Astrocyte (in vitro differentiated cells and primary cell): ENCODE results near the gene GARIN5B. TPM values are rescaled to one million over a fixed set of nuclear protein-coding genes. Genes with fewer than 3 reads are reported as not detected.

ENCODE experiments used
- DNase-seq: peaks from one replicate; pipeline ENCODE4 v3.0.0-alpha.2; 2010; ENCODE audit warnings: low read depth
- FAIRE-seq: peaks from 2 replicates; lab custom pipeline; 2011; peaks lifted over from hg19 to GRCh38; lab: Jason Lieb, UNC
- H2AFZ ChIP-seq: 2 replicates; pipeline ENCODE4 v1.6.0; 2012; ENCODE audit warnings: low read depth, low read length, inconsistent platforms
- H3K27ac ChIP-seq: 2 replicates; pipeline ENCODE4 v1.5.1; 2011; ENCODE audit warnings: low read depth, low read length, inconsistent platforms
- H3K27me3 ChIP-seq: 2 replicates; pipeline ENCODE4 v1.6.0; 2011; ENCODE audit warnings: low read length, inconsistent platforms; ENCODE audit not compliant: insufficient read depth
- H3K36me3 ChIP-seq: 2 replicates; pipeline ENCODE4 v1.5.1; 2011; ENCODE audit warnings: low read length, inconsistent platforms; ENCODE audit not compliant: insufficient read depth
- H3K4me1 ChIP-seq: 2 replicates; pipeline ENCODE4 v1.5.1; 2011; ENCODE audit warnings: low read length, inconsistent platforms; ENCODE audit not compliant: insufficient read depth
- H3K4me2 ChIP-seq: 2 replicates; pipeline ENCODE4 v1.6.0; 2012; ENCODE audit warnings: low read length, inconsistent platforms
- H3K4me3 ChIP-seq: 2 replicates; pipeline ENCODE4 v1.5.1; 2011; ENCODE audit warnings: low read depth, mild to moderate bottlenecking, low read length, inconsistent platforms; ENCODE audit not compliant: insufficient read depth
- H3K79me2 ChIP-seq: 2 replicates; pipeline ENCODE4 v1.6.0; 2012; ENCODE audit warnings: mild to moderate bottlenecking, low read length, inconsistent platforms; ENCODE audit not compliant: insufficient read depth
- H3K9ac ChIP-seq: 2 replicates; pipeline ENCODE4 v1.6.0; 2012; ENCODE audit warnings: mild to moderate bottlenecking, low read length, inconsistent platforms
- H3K9me3 ChIP-seq: 2 replicates; pipeline ENCODE4 v1.5.1; 2012; ENCODE audit warnings: low read depth, mild to moderate bottlenecking, low read length, inconsistent platforms; ENCODE audit not compliant: insufficient read depth
- H4K20me1 ChIP-seq: 2 replicates; pipeline ENCODE4 v1.6.0; 2012; ENCODE audit warnings: low read length, inconsistent platforms; ENCODE audit not compliant: insufficient read depth
- H3K27ac Mint-ChIP-seq: one replicate; pipeline ENCODE4 v1.8.0; 2021; ENCODE audit warnings: mild to moderate bottlenecking, mixed read lengths; ENCODE audit not compliant: unreplicated experiment
- H3K27me3 Mint-ChIP-seq: one replicate; pipeline ENCODE4 v1.8.0; 2021; ENCODE audit warnings: low read depth, mixed read lengths; ENCODE audit not compliant: unreplicated experiment
- H3K36me3 Mint-ChIP-seq: one replicate; pipeline ENCODE4 v1.8.0; 2021; ENCODE audit warnings: low read depth, mixed read lengths; ENCODE audit not compliant: unreplicated experiment
- H3K4me1 Mint-ChIP-seq: one replicate; pipeline ENCODE4 v1.8.0; 2021; ENCODE audit warnings: low read depth, mixed read lengths; ENCODE audit not compliant: unreplicated experiment
- H3K4me3 Mint-ChIP-seq: one replicate; pipeline ENCODE4 v1.8.0; 2021; ENCODE audit warnings: mild to moderate bottlenecking, moderate library complexity, mixed read lengths; ENCODE audit not compliant: unreplicated experiment
- H3K9me3 Mint-ChIP-seq: one replicate; pipeline ENCODE4 v1.8.0; 2021; ENCODE audit warnings: mild to moderate bottlenecking, mixed read lengths; ENCODE audit not compliant: unreplicated experiment
- EZH2 ChIP-seq: IDR thresholded peaks from 2 replicates; pipeline ENCODE4 v1.6.1; 2012; ENCODE audit warnings: mild to moderate bottlenecking, low read length, inconsistent platforms; ENCODE audit not compliant: insufficient read depth
- total RNA-seq: library from RNA; stranded (reverse); gene quantifications from 2 replicates; pipeline ENCODE4 v1.2.1, GENCODE V29; 2021
- TF ChIP-seq, protein P1 (sequence below): IDR thresholded peaks from 2 replicates; pipeline ENCODE4 v1.5.1; 2011; ENCODE audit warnings: low read depth, mild to moderate bottlenecking, inconsistent platforms, low read length, moderate library complexity; ENCODE audit not compliant: insufficient read depth

Gene GARIN5B
- total RNA-seq, 1 donor from 2014 or later = 0.20 TPM

DNA sequence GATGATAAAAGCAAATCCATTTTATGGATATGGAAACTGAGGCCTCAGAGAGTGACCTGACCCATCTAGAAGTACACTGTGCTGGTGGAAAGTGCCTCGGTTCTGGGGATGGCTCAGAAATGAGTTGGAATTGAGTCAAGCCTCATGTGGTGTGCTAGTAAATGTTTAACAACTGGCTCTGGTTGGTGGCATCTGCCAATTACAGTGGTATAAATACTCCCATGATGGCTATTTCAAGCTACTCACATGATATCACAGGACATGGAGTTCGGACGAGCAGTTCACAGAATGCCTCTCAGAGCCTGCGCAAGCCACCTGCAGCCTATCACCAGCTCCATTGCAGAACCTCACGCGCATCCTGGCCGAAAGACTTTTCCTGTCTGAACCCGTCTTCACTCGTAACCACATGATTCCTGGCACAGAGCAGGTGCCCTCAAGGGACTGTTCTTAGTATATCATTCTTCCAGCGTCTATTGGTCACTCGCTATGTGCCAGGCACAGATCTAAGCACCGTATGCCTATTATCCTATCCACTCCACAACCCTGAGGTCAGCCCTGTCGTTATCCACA lies 47.0 kb downstream of the GARIN5B start:
- TF ChIP-seq, protein P1, sequence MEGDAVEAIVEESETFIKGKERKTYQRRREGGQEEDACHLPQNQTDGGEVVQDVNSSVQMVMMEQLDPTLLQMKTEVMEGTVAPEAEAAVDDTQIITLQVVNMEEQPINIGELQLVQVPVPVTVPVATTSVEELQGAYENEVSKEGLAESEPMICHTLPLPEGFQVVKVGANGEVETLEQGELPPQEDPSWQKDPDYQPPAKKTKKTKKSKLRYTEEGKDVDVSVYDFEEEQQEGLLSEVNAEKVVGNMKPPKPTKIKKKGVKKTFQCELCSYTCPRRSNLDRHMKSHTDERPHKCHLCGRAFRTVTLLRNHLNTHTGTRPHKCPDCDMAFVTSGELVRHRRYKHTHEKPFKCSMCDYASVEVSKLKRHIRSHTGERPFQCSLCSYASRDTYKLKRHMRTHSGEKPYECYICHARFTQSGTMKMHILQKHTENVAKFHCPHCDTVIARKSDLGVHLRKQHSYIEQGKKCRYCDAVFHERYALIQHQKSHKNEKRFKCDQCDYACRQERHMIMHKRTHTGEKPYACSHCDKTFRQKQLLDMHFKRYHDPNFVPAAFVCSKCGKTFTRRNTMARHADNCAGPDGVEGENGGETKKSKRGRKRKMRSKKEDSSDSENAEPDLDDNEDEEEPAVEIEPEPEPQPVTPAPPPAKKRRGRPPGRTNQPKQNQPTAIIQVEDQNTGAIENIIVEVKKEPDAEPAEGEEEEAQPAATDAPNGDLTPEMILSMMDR = no peak
- TF ChIP-seq EZH2 = no peak
- no peak overlapping the region for H2AFZ ChIP-seq
- no peaks in the 10 kb centered on the region for H4K20me1 ChIP-seq
- H3K27me3 Mint-ChIP-seq = peaks cover 5% of the 10 kb centered on the region
- no peaks in the 10 kb centered on the region for H3K9me3 ChIP-seq
- H3K4me3 Mint-ChIP-seq = no peak overlapping the region
- H3K4me1 Mint-ChIP-seq = no peaks in the 10 kb centered on the region
- no peak overlapping the region for H3K27ac Mint-ChIP-seq
- FAIRE-seq (no peak), DNase-seq (no peak)
- no peak overlapping the region for H3K4me3 ChIP-seq
- peaks cover 6% of the 10 kb centered on the region for H3K36me3 Mint-ChIP-seq
- H3K4me1 ChIP-seq = no peaks in the 10 kb centered on the region
- no peak overlapping the region for H3K9ac ChIP-seq
- H3K4me2 ChIP-seq = no peak overlapping the region
- no peaks in the 10 kb centered on the region for H3K36me3 ChIP-seq
- no peaks in the 10 kb centered on the region for H3K9me3 Mint-ChIP-seq
- no peaks in the 10 kb centered on the region for H3K27me3 ChIP-seq
- H3K79me2 ChIP-seq = no peaks in the 10 kb centered on the region
- no peak overlapping the region for H3K27ac ChIP-seq

DNA sequence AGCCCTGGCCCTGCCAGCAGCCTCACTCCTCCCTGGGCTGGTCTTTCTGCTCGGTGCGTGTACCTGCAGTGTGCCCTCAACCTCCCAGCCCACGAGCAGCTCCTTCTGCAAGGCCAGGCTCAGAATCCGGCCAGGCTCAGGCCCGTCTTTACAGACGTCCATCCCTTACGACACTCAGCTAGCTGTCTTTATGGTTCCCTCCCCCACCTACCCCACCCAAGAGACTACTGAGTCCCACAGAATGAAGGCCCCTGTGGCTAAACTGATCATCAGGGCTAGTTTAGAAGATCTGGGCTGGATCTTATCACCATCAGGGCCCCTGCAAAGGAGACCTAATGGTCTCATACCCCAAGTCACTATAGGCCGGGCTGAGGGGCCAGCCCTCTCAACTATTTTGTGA lies 48.7 kb downstream of the GARIN5B start:
- H3K27ac Mint-ChIP-seq = no peak overlapping the region
- no peak for FAIRE-seq
- no peaks in the 10 kb centered on the region for H3K36me3 ChIP-seq
- H3K4me1 Mint-ChIP-seq = no peaks in the 10 kb centered on the region
- H3K79me2 ChIP-seq = no peaks in the 10 kb centered on the region
- H4K20me1 ChIP-seq = no peaks in the 10 kb centered on the region
- H3K27me3 Mint-ChIP-seq = no peaks in the 10 kb centered on the region
- no peak overlapping the region for H3K27ac ChIP-seq
- no peak for TF ChIP-seq EZH2
- TF ChIP-seq, protein P1 = no peak
- H3K9ac ChIP-seq = no peak overlapping the region
- no peak overlapping the region for H2AFZ ChIP-seq
- peaks cover under 1% of the 10 kb centered on the region for H3K9me3 ChIP-seq
- H3K36me3 Mint-ChIP-seq = peaks cover 14% of the 10 kb centered on the region
- no peaks in the 10 kb centered on the region for H3K27me3 ChIP-seq
- H3K4me3 Mint-ChIP-seq = no peak overlapping the region
- DNase-seq = no peak
- H3K4me1 ChIP-seq = no peaks in the 10 kb centered on the region
- H3K9me3 Mint-ChIP-seq = no peaks in the 10 kb centered on the region
- H3K4me2 ChIP-seq = no peak overlapping the region
- H3K4me3 ChIP-seq = no peak overlapping the region

DNA sequence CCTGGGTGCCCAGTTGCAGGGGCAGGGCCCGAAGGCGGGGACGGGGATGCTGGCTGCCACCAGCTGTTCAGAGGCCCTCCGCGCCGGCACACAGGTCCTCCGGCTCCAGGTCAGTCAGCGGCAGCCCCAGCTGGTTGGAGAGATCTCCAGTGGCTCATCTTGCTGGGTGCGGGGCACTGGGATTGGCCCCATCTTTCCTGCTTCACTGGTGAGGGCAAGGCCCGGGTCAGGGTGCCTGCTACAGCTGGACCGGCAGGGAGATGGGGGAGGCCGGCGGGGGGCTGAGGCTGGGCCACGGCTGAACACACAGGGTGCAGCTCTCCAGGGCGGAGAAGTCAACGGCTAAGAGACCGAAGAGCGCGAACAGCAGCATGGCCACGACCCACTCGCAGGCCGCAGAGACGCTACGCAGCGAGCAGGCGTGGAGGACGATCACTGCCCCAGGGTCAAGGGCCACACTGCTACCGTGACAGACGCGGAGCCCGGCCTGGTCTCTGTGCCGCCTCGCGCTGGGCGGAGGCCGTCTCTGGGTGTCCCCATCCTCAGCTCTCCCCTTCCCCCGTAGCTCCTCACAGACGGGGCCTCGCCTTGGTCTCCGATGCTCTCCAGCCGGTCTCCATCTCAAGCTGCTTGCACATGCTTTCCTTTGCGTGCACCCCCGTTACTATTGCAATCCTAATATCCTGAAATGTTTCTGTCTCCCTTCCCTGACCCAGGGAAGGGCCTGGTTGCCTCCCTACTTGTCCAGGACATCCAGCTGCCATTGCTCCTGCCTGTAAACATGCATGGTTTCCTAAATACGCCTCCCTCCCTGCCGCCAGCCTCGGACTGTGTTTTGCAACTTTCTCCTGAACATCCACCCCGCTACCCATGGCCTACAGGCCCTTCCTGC lies 50.2 kb downstream of the GARIN5B start:
- TF ChIP-seq, protein P1 = no peak
- no peak for TF ChIP-seq EZH2
- Mint-ChIP-seq H3K36me3 (peaks cover 22% of the 10 kb centered on the region), H3K27me3 (no peaks in the 10 kb centered on the region), H3K4me3 (no peak overlapping the region), H3K4me1 (no peaks in the 10 kb centered on the region), H3K27ac (peak overlapping the region; percentile 68), H3K9me3 (no peaks in the 10 kb centered on the region)
- Histone ChIP-seq H3K4me3 (no peak overlapping the region), H3K27me3 (no peaks in the 10 kb centered on the region), H3K9ac (no peak overlapping the region), H4K20me1 (no peaks in the 10 kb centered on the region), H3K4me2 (no peak overlapping the region), H3K4me1 (no peaks in the 10 kb centered on the region), H3K9me3 (peaks cover 3% of the 10 kb centered on the region), H2AFZ (no peak overlapping the region), H3K27ac (no peak overlapping the region), H3K79me2 (no peaks in the 10 kb centered on the region), H3K36me3 (peaks cover 3% of the 10 kb centered on the region)
- FAIRE-seq (no peak), DNase-seq (no peak)
